GM19240 (cell line): ENCODE data around the gene SNUPN.
A peak's percentile ranks its signal among the peaks of the same experiment; 100 is the strongest.
"Not testable (repeated sequence)": the region's sequence is repeated elsewhere in the genome, so short reads cannot be mapped to it uniquely, and the experiment has no call there.

ENCODE experiments used
- DNase-seq: peaks from one replicate; pipeline ENCODE4 v3.0.0; 2011; ENCODE audit warnings: low spot score; ENCODE audit not compliant: insufficient read length

SNUPN gene

GRCh38 chr15:75583701-75584100 lies 41.8 kb downstream of the SNUPN start:
- no peak for DNase-seq

DNA sequence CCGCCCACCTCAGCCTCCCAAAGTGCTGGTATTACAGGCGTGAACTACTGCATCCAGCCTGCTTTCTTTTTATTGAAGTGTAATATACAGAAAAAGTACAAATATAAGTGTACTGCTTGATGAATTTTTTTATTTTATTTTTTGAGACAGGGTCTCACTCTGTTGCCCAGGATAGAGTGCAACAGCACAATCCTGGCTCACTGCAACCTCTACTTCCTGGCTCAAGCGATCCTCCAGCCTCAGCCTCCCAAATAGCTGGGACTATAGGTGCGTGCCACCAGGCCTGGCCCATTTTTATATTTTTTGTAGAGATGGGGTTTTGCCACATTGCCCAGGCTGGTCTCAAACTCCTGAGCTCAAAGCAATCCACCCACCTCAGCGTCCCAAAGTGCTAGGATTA lies 42.6 kb downstream of the SNUPN start:
- not testable (repeated sequence) for DNase-seq

- DNase-seq: peak; percentile 38
These were observed 46.3 kb downstream of the SNUPN start, which contains the start of gene PTPN9 for GRCh38 chr15:75578948-75579920. Gene PTPN9 (minus strand): TSS chr15:75579315. CDS start chr15:75578776, 539 bp downstream.

DNA sequence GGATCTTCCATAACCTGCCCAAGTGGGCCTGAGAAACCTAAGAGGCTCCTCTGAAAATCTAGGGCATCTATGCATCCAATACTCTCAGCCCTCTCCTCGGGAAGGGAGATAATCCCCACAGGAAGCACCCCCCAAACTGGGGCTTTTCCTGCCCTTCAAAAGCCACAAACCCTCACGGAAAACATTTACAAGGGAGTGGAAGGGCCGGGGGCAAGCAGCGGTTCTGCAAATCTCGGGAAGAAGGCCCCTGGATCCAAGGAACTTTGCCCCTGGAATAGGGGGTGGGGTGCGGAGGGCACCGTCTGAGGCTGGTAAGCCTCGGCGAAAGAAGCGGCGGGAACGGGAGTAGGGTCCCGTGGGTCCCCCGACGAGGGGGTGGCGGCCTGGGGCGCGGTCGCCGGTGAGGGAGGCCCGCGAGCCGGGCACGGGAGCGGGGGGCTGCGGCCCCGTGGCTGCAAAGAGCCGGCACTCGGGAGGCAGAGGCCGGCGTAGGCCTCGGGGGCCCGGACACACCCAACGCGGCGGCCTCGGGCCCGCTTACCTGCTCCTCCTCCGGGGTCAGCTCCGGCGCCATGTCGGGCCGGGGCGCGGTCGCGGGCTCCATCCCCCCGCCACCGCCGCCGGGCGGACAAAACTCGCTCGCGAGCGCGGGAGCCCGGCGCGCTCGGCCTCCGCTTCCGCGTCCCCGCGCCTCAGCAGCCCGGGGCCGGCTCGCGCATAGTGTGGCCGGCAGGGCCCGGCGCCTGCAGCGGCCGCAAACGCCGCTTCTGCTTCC lies 47.2 kb downstream of the SNUPN start:
- no peak for DNase-seq

GRCh38 chr15:75577401-75578172 lies 47.9 kb downstream of the SNUPN start:
- no peak for DNase-seq

- no peak for DNase-seq
These were observed 51.7 kb downstream of the SNUPN start for GRCh38 chr15:75573648-75574384.

DNA sequence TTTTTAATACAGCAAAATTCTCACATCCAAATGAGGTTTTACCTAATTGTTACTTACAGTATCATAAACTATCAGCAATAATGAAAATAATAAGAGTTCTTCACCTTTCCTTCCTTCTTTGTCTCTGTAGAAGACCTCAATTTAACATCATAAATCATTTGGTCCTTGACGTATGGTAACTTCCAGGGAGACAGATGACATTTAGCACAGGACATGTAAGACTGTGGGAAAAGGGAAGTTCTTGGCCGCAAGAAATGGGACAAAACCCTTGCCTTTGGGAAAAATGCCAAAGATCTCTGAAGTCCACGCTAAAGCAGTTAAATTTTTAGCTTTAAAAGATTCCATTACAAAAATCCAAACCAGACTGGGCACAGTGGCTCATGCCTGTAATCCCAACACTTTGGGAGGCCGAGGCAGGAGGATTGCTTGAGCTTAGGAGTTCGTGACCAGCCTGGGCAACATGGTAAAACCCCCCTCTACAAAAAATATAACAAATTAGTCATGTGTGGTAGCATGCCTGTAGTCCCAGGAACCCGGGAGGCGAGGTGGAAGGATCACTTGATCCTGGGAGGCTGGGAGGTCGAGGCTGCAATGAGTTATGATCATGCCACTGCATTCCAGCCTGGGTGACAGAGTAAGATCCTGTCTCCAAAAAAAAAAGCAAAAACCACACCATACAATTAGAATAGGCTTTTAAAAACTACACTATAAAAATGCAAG lies 55.2 kb downstream of the SNUPN start:
- no peak for DNase-seq

- DNase-seq: no peak
These were observed 60.2 kb downstream of the SNUPN start for GRCh38 chr15:75565062-75565970.

DNA sequence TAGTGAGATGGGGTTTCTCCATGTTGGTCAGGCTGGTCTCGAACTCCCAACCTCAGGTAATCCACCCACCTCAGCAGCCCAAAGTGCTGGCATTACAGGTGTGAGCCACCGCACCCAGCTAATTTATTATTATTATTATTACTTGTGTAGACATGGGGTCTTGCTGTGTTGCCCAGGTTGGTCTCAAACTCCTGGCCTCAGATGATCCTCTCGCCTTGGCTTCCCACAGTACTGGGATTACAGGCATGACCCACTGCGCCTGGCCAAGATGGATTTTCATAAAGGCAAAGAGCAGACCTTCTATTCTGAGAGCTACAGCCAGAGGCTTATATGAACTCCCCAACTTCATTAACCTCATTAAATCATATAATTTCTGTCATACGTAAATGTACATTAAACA lies 63.6 kb downstream of the SNUPN start:
- DNase-seq: no peak

DNA sequence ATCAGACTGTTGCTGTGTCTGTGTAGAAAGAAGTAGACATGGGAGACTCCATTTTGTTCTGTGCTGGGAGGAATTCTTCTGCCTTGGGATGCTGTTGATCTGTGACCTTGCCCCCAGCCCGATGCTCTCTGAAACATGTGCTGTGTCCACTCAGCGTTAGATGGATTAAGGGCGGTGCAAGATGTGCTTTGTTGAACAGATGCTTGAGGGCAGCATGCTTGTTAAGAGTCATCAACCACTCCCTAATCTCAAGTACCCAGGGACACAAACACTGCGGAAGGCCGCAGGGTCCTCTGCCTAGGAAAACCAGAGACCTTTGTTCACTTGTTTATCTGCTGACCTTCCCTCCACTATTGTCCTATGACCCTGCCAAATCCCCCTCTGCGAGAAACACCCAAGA lies 66.2 kb downstream of the SNUPN start:
- not testable (repeated sequence) for DNase-seq

DNA sequence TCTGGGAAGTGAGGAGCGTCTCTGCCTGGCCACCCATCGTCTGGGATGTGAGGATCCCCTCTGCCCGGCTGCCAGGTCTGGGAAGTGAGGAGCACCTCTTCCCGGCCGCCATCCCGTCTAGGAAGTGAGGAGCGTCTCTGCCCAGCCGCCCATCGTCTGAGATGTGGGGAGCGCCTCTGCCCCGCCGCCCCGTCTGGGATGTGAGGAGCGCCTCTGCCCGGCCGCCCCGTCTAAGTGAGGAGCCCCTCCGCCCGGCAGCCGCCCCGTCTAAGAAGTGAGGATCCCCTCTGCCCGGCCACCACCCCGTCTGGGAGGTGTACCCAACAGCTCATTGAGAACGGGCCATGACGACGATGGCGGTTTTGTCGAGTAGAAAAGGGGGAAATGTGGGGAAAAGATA lies 66.6 kb downstream of the SNUPN start:
- DNase-seq: not testable (repeated sequence)

DNA sequence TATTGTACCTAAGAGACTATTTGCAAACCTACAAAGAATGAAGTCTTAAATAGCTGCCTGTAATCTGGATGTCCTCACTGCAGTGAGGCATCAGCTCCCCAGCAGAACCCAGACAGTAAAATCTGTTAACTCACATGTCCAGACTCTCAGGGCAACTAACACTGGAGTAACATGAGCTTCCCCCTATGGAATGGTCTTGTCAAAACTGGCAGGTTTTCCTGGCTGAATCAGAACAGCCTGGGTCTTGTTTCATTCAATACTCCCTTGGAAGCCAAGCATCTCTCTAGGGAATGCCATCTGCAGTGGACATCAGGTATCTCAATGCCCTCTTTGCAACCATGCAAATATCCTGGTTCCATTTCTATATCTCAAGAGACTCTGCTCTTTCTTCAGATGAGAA lies 70.8 kb downstream of the SNUPN start:
- no peak for DNase-seq

DNA sequence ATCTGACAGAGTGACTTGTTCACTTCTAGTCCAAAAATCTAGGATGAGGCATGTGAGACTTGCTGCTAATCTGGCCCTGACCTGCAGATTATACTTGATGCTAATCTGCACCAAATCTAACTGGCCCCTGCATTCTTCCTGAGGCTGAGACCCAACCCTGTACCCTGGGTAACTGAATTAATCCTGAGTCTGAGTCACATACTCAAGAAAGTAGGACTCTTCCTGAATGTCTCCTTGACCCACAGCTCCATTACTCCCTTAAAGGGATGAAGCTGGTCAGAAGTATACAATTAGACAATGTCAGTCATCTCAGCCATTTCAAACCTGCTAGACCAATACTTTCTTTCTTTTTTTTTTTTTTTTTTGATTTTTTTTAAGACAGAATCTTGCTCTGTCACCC lies 71.9 kb downstream of the SNUPN start:
- DNase-seq: no peak

DNA sequence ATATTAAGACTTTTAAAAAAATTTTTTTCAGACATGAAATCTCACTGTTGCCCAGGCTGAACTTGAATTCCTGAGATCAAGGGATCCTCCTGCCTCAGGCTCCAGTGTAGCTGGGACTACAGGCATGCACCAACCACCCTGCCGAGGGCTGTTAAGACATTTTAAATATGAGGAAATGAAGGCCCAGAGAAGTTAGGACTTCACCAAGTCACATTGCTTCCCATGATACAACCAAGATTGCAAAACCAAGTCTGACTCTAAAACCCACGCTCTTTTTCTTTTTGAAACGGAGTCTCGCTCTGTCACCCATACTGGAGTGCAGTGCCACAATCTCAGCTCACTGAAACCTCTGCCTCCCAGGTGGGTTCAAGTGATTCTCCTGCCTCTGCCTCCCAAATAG lies 74.4 kb downstream of the SNUPN start:
- DNase-seq: no peak
